K562 (cell line): ENCODE results near the gene DHX35. TPM values are rescaled to one million over a fixed set of nuclear protein-coding genes. Genes with fewer than 3 reads are reported as not detected.

Source experiments
- ATAC-seq: fragments of 200-7000 bp; cut with Tn5 transposase; 3 replicates; pipeline ENCODE4 v1.9.1; 2020; ENCODE audit warnings: moderate library complexity
- BruUV-seq: library from RNA; stranded (reverse); fragments of 400-500 nt; replicated peaks from 2 replicates; lab custom pipeline; 2021; lab: Mats Ljungman, UMichigan
- CTCF ChIA-PET: fragments of 300-600 bp; formaldehyde crosslinking; extraction: SDS; loops from one replicate; lab custom pipeline; 2021; ENCODE audit warnings: low intra/inter-chr PET ratio; lab: Yijun Ruan, JAX
- POLR2A ChIA-PET: fragments of 300-600, 350-650 bp; sonication (Branson Sonifier 250); formaldehyde crosslinking; extraction: SDS; loops from one replicate; lab custom pipeline; 2021; ENCODE audit warnings: antibody characterized with exemption, inconsistent platforms; lab: Yijun Ruan, JAX
- DNase-seq, 4 experiments: peaks; one replicate each; pipeline versions ENCODE4 v3.0.0 to v3.0.0-alpha.2; 2011 to 2018; ENCODE audit warnings: low spot score in 3 of 4, mixed read lengths in 3 of 4; ENCODE audit errors: extremely low read depth in 1 of 4
- FAIRE-seq: peaks from 2 replicates; lab custom pipeline; 2011; peaks lifted over from hg19 to GRCh38; lab: Jason Lieb, UNC
- H2AFZ ChIP-seq: 2 replicates; pipeline ENCODE4 v1.6.0; 2011; ENCODE audit warnings: low read depth, low read length, control low read depth, inconsistent platforms
- H3K27ac ChIP-seq: fragments of 200-600 bp; 3 replicates; pipeline ENCODE4 v1.8.0; 2011; ENCODE audit warnings: low read depth, mild to moderate bottlenecking, control low read depth, inconsistent platforms, low read length, moderate library complexity, mixed read lengths; ENCODE audit errors: extremely low read depth
- H3K27me3 ChIP-seq, 2 experiments: fragments of 300-600 bp in 1 of 2; 2 replicates in 1 of 2; 3 replicates in 1 of 2; pipeline versions ENCODE4 v1.6.0 to v1.8.0; 2011; ENCODE audit warnings: inconsistent platforms in 2 of 2, low read length in 2 of 2, mild to moderate bottlenecking in 1 of 2, mixed read lengths in 1 of 2, moderate library complexity in 1 of 2; ENCODE audit not compliant: control insufficient read depth in 2 of 2, insufficient read depth in 2 of 2
- H3K36me3 ChIP-seq: fragments of 300-600 bp; 3 replicates; pipeline ENCODE4 v1.8.0; 2011; ENCODE audit warnings: mild to moderate bottlenecking, low read length, inconsistent platforms; ENCODE audit not compliant: control insufficient read depth, insufficient read depth
- H3K4me1 ChIP-seq, 2 experiments: fragments of 200-600 bp in 1 of 2; replicated peaks in 1 of 2; 2 replicates in 1 of 2; 3 replicates in 1 of 2; pipeline versions ENCODE4 v1.5.1 to v1.8.0; 2011; ENCODE audit warnings: inconsistent platforms in 2 of 2, low read length in 2 of 2, mild to moderate bottlenecking in 1 of 2, mixed read lengths in 1 of 2, moderate library complexity in 1 of 2; ENCODE audit not compliant: control insufficient read depth in 2 of 2, insufficient read depth in 2 of 2
- H3K4me2 ChIP-seq: 2 replicates; pipeline ENCODE4 v1.6.1; 2011; ENCODE audit warnings: low read length, control low read depth, inconsistent platforms, mixed read lengths; ENCODE audit not compliant: insufficient read depth
- H3K4me3 ChIP-seq: fragments of 200-600 bp; sonication (generic), shearing (Covaris generic); 2 replicates; pipeline ENCODE4 v1.5.1; 2016; ENCODE audit warnings: control low read depth, inconsistent platforms
- H3K79me2 ChIP-seq: fragments of 200-600 bp; 3 replicates; pipeline ENCODE4 v1.8.0; 2011; ENCODE audit warnings: low read length, inconsistent platforms; ENCODE audit not compliant: control insufficient read depth, insufficient read depth
- H3K9ac ChIP-seq, 2 experiments: 2 replicates each; pipeline versions ENCODE4 v1.6.0 to v1.6.1; 2011; ENCODE audit warnings: low read depth in 2 of 2, low read length in 2 of 2, control low read depth in 1 of 2, inconsistent platforms in 1 of 2, mild to moderate bottlenecking in 1 of 2, mixed read lengths in 1 of 2; ENCODE audit not compliant: insufficient read depth in 1 of 2
- H3K9me1 ChIP-seq: one replicate; pipeline ENCODE4 v1.6.0; 2011; ENCODE audit warnings: inconsistent platforms, mild to moderate bottlenecking, low read length, moderate library complexity; ENCODE audit not compliant: control insufficient read depth, insufficient read depth
- H3K9me3 ChIP-seq: replicated peaks from 2 replicates; pipeline ENCODE4 v1.5.1; 2011; ENCODE audit warnings: low read depth, low read length, inconsistent platforms; ENCODE audit not compliant: control insufficient read depth, insufficient read depth
- H4K20me1 ChIP-seq: replicated peaks from 2 replicates; pipeline ENCODE4 v1.6.1; 2011; ENCODE audit warnings: low read length, inconsistent platforms, mixed read lengths; ENCODE audit not compliant: control insufficient read depth, insufficient read depth
- BCOR ChIP-seq: fragments of 450-650 bp; IDR thresholded peaks from 2 replicates; pipeline ENCODE4 v1.6.1; 2016
- ETV6 ChIP-seq, 3 experiments: fragments of 150-350 bp in 1 of 3; sonication (generic) in 1 of 3; formaldehyde crosslinking in 1 of 3; IDR thresholded peaks; 2 replicates each; pipeline versions ENCODE4 v1.6.1 to v1.8.0; 2014 to 2022; ENCODE audit warnings: borderline replicate concordance in 2 of 3, low read depth in 2 of 3, antibody characterized with exemption in 1 of 3, low read length in 1 of 3, mild to moderate bottlenecking in 1 of 3, missing genetic modification reagents in 1 of 3
- NFE2 ChIP-seq: IDR thresholded peaks from 2 replicates; pipeline ENCODE4 v1.6.1; 2014; ENCODE audit warnings: antibody characterized with exemption, low read depth
- NFIC ChIP-seq: fragments of 450-650 bp; IDR thresholded peaks from 2 replicates; pipeline ENCODE4 v1.6.1; 2017; ENCODE audit warnings: mild to moderate bottlenecking, inconsistent platforms
- RBM34 ChIP-seq: fragments of 200-400 bp; formaldehyde crosslinking; IDR thresholded peaks from 2 replicates; pipeline ENCODE4 v1.6.1; 2018; ENCODE audit warnings: low read length, borderline replicate concordance; ENCODE audit not compliant: insufficient read depth
- SPI1 ChIP-seq: IDR thresholded peaks from 2 replicates; pipeline ENCODE4 v1.6.1; 2011; ENCODE audit warnings: low read depth, low read length, control low read depth, borderline replicate concordance
- ZNF232 ChIP-seq: sonication (generic); formaldehyde crosslinking; IDR thresholded peaks from 2 replicates; pipeline ENCODE4 v1.8.0; 2022; ENCODE audit warnings: mild to moderate bottlenecking, missing genetic modification reagents
- ZNF583 ChIP-seq: fragments of 250-450 bp; sonication (Bioruptor Pico); IDR thresholded peaks from 2 replicates; pipeline ENCODE4 v1.4.0; 2020
- WGBS: fragments of 100-300 bp; shearing (Covaris generic); methylation state at CpG from one replicate; pipeline ENCODE4 v1.1.6; 2016; ENCODE audit warnings: low coverage, mixed read lengths; ENCODE audit not compliant: insufficient coverage; ENCODE audit errors: missing lambda C conversion rate; 5-methylcytosine and 5-hydroxymethylcytosine counted together
- in situ Hi-C: fragments of 300-500 bp; cut with MboI; formaldehyde crosslinking; loops from 4 replicates; pipeline ENCODE4 v1.15.0; 2018; ENCODE audit warnings: inconsistent platforms, mixed read lengths
- intact Hi-C: fragments of 100-400 bp; cut with micrococcal nuclease; formaldehyde crosslinking; loops from 2 replicates; pipeline ENCODE4 v1.14.2; 2022
- polyA plus RNA-seq, 8 experiments: library from polyadenylated mRNA; depleted of rRNA in 4 of 8; stranded (reverse) in 5 of 8; unstranded in 3 of 8; fragments of >200 nt; fragmentation: Nextera tagmentation in 2 of 8; fragmentation: Illumina TruSeq in 1 of 8; extraction: Ambion mirVana in 2 of 8; extraction: Trizol in 1 of 8; gene quantifications; 2 replicates each; pipeline versions ENCODE4 v1.2.1 to v1.2.3, GENCODE V29; 2011 to 2014; ENCODE audit warnings: inconsistent platforms in 1 of 8, missing spikeins in 1 of 8
- total RNA-seq, 7 experiments: library from RNA; depleted of rRNA in 6 of 7; stranded (reverse); fragments of >200 nt in 6 of 7; fragmentation: Illumina TruSeq in 2 of 7; extraction: Trizol in 2 of 7; gene quantifications; 2 replicates each; pipeline versions ENCODE4 v1.2.1 to v1.2.3, GENCODE V29; 2011 to 2021; ENCODE audit warnings: low replicate concordance in 1 of 7
- TF ChIP-seq, protein P1 (sequence below): fragments of 450-650 bp; formaldehyde crosslinking; conservative IDR thresholded peaks from 2 replicates; pipeline ENCODE4 v1.4.0; 2022; ENCODE audit warnings: mild to moderate bottlenecking, missing genetic modification characterization
- TF ChIP-seq, protein P2 (sequence below): sonication (generic); formaldehyde crosslinking; IDR thresholded peaks from 2 replicates; pipeline ENCODE4 v1.5.0; 2020; ENCODE audit warnings: missing genetic modification reagents
- TF ChIP-seq, protein P3 (sequence below): sonication (generic); formaldehyde crosslinking; IDR thresholded peaks from 2 replicates; pipeline ENCODE4 v1.8.1; 2023; ENCODE audit warnings: missing genetic modification reagents, mild to moderate bottlenecking, borderline replicate concordance
- TF ChIP-seq, protein P4 (sequence below): sonication (generic); formaldehyde crosslinking; IDR thresholded peaks from 2 replicates; pipeline ENCODE4 v1.8.0; 2023; ENCODE audit warnings: mild to moderate bottlenecking, missing genetic modification reagents

Gene DHX35
- total and polyA plus RNA-seq, 9 of the 15 experiments (the other 6 are each of a cell fraction or from before 2014, with no cell fraction given): 6.5 to 25.6 (median 16.9) TPM

DNA sequence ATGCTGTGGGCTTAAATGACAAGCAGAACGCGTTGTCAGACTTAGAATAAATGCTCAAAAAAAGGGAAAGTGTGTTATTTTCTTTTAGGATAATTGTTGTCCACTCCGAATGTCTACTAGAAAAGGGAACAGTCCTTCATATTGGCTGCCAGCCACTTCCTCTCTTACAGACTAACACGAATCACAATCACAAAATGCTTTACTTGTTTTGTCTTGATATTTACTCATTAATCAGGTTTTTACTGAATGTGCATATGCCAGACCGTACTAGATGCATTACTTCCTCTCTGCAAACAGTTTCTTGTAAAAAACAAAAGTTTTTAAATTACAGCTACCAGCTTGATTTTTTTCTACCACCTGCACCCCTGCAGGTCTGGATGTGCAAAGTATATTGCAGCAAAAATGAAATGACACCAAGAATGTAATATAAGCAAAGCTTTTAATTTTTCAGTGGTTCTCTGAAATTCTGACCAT is 821 bp downstream of the DHX35 start:
- CTCF ChIA-PET: interaction anchor here (2.0 kb wide), 1 partner anchor 37 kb away, joined by 10 read pairs; the partner anchor contains the start of gene FAM83D
- Histone ChIP-seq H3K27me3 (no peaks in the 10 kb centered on the region), H3K36me3 (peaks cover 26% of the 10 kb centered on the region; the same call in 2 of the 3 replicates), H3K9ac (peak overlapping the region; percentile 90 to 96), H3K4me1 (peaks cover 14% of the 10 kb centered on the region in 2 experiments; a peak in 4 of 5 replicates), H2AFZ (peak overlapping the region; percentile 86), H3K79me2 (peaks cover 73% of the 10 kb centered on the region), H4K20me1 (no peaks in the 10 kb centered on the region), H3K9me1 (no peaks in the 10 kb centered on the region), H3K4me2 (peak overlapping the region; percentile 97), H3K27ac (peak overlapping the region; percentile 93), H3K9me3 (no peaks in the 10 kb centered on the region), H3K4me3 (peak overlapping the region; percentile 92)
- POLR2A ChIA-PET: interaction anchor here (0.8 to 3.3 kb wide), 10 partner anchors 9 to 40 kb away, joined by 3 to 46 read pairs (median 6); partner anchors contain the start of gene FAM83D
- ATAC-seq (no peak), FAIRE-seq (no peak), DNase-seq (no peak)
- in situ Hi-C loops: no loop called here
- intact Hi-C loops: loop anchor here (1.0 to 5.0 kb wide), 3 partner anchors 34 to 216 kb away; partner anchors contain the start of genes ACTR5 and FAM83D
- 0% methylated on average over 5 of the region's 5 CpGs for WGBS
- TSS peak; percentile 46 for BruUV-seq
- TF ChIP-seq ETV6 (IDR thresholded peaks at IDR 0.05; ENCODE audit: borderline replicate concordance in 1 of 2, low read depth in 2 of 2, low read length in 1 of 2): no peak
- TF ChIP-seq ETV6 (CRISPR knock-in tag; IDR thresholded peaks at IDR 0.05; ENCODE audit: borderline replicate concordance): 0 out of 2 replicates have a peak, but pooled peaks have one; percentile 10
- TF ChIP-seq, protein P1, sequence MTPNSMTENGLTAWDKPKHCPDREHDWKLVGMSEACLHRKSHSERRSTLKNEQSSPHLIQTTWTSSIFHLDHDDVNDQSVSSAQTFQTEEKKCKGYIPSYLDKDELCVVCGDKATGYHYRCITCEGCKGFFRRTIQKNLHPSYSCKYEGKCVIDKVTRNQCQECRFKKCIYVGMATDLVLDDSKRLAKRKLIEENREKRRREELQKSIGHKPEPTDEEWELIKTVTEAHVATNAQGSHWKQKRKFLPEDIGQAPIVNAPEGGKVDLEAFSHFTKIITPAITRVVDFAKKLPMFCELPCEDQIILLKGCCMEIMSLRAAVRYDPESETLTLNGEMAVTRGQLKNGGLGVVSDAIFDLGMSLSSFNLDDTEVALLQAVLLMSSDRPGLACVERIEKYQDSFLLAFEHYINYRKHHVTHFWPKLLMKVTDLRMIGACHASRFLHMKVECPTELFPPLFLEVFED: no peak
- TF ChIP-seq NFIC: peak; percentile 23; the same call in 1 of the 2 replicates
- TF ChIP-seq NFE2: no peak
- TF ChIP-seq ZNF583 (CRISPR knock-in tag): no peak
- TF ChIP-seq SPI1: peak; percentile 86; the same call in 1 of the 2 replicates
- no peak for TF ChIP-seq RBM34
- TF ChIP-seq, protein P2, sequence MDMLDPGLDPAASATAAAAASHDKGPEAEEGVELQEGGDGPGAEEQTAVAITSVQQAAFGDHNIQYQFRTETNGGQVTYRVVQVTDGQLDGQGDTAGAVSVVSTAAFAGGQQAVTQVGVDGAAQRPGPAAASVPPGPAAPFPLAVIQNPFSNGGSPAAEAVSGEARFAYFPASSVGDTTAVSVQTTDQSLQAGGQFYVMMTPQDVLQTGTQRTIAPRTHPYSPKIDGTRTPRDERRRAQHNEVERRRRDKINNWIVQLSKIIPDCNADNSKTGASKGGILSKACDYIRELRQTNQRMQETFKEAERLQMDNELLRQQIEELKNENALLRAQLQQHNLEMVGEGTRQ (CRISPR knock-in tag): no peak
- TF ChIP-seq ZNF232 (CRISPR knock-in tag): 0 out of 2 replicates have a peak, but pooled peaks have one; percentile 17
- TF ChIP-seq, protein P3, sequence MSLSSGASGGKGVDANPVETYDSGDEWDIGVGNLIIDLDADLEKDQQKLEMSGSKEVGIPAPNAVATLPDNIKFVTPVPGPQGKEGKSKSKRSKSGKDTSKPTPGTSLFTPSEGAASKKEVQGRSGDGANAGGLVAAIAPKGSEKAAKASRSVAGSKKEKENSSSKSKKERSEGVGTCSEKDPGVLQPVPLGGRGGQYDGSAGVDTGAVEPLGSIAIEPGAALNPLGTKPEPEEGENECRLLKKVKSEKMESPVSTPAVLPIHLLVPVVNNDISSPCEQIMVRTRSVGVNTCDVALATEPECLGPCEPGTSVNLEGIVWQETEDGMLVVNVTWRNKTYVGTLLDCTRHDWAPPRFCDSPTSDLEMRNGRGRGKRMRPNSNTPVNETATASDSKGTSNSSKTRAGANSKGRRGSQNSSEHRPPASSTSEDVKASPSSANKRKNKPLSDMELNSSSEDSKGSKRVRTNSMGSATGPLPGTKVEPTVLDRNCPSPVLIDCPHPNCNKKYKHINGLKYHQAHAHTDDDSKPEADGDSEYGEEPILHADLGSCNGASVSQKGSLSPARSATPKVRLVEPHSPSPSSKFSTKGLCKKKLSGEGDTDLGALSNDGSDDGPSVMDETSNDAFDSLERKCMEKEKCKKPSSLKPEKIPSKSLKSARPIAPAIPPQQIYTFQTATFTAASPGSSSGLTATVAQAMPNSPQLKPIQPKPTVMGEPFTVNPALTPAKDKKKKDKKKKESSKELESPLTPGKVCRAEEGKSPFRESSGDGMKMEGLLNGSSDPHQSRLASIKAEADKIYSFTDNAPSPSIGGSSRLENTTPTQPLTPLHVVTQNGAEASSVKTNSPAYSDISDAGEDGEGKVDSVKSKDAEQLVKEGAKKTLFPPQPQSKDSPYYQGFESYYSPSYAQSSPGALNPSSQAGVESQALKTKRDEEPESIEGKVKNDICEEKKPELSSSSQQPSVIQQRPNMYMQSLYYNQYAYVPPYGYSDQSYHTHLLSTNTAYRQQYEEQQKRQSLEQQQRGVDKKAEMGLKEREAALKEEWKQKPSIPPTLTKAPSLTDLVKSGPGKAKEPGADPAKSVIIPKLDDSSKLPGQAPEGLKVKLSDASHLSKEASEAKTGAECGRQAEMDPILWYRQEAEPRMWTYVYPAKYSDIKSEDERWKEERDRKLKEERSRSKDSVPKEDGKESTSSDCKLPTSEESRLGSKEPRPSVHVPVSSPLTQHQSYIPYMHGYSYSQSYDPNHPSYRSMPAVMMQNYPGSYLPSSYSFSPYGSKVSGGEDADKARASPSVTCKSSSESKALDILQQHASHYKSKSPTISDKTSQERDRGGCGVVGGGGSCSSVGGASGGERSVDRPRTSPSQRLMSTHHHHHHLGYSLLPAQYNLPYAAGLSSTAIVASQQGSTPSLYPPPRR (CRISPR knock-in tag): no peak
- TF ChIP-seq, protein P4, sequence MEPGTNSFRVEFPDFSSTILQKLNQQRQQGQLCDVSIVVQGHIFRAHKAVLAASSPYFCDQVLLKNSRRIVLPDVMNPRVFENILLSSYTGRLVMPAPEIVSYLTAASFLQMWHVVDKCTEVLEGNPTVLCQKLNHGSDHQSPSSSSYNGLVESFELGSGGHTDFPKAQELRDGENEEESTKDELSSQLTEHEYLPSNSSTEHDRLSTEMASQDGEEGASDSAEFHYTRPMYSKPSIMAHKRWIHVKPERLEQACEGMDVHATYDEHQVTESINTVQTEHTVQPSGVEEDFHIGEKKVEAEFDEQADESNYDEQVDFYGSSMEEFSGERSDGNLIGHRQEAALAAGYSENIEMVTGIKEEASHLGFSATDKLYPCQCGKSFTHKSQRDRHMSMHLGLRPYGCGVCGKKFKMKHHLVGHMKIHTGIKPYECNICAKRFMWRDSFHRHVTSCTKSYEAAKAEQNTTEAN (CRISPR knock-in tag): 0 out of 2 replicates have a peak, but pooled peaks have one; percentile 59
- 0 out of 2 replicates have a peak, but pooled peaks have one; percentile 3 for TF ChIP-seq BCOR
